GM18909 (cell line): ENCODE results near the gene RAB1B.

Experiments
- ATAC-seq: cut with Tn5 transposase; IDR thresholded peaks from one replicate; pipeline ENCODE4 v1.9.1; 2021; ENCODE audit warnings: mild to moderate bottlenecking; ENCODE audit not compliant: unreplicated experiment, poor library complexity

RAB1B gene

DNA sequence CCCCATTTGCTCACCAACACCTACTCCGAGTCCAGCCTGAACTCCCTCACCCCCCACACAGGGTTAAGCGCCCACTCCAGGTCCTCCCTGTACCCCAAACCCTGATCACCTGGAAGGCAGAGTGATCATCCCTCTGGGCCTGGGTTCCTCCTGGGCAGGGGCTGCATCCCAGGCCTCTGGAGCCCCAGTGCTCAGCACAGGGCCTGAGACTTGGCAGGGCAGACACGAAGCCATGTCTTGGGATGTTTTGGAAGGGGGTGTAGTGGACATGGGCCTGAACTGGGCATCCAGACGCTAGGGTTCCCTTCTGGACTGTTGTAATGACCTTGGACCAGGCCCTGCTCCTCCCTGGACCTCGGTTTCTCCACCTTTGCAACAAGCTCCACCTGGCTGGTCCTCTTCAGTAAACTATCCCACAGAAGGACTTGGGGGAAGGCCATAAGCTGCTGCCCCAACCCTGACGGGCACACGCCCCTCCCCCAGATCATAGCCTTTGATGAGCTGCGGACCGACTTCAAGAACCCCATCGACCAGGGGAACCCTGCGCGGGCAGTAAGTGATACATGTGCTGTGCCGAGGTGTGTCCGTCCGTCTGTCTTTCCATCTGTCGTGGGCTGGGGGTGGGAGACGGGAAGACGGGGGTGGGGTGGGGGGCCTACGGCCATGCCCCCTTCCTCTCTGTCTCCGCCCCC, 13.5 kb downstream of the RAB1B start:
- ATAC-seq = no peak

DNA sequence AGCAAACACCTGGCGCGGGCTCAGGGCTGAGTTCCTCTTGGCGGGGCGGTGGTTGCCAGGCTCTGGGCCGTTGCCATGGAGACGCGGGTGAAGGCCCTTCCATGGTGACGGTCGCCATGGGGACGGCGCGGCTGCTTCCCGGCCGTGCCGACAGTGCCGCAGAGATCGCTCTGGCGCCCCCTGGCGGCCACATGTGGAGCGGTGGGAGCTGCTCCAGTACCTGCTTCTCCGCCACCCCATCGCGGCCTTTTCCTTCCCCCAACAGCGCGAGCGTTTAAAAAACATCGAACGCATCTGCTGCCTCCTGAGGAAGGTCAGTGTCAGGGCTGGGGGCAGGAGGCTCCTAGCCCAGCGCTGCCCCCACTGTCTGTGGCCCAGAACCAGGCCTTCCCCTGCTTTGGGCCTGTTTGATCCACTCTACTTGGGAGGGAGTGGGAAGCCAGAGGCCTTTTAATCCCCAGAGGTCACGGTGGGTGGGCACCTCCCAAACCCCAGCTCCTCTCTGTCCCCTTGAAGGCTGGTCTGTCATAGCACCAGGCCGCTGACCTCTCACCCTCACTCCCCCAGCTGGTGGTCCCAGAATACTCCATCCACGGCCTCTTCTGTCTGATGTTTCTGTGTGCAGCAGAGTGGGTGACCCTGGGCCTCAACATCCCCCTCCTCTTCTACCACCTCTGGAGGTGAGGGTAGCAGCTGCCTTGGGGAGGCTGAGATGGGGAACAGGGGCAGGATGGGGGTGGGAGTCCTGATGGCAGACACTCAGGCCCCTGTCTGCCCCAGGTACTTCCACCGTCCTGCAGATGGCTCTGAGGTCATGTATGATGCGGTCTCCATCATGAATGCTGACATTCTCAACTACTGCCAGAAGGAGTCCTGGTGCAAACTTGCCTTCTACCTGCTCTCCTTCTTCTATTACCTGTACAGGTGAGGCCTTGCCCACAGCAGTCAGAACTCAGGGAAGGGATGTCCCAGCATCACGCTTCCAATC, 14.3 kb downstream of the RAB1B start:
- ATAC-seq = peak; percentile 72

DNA sequence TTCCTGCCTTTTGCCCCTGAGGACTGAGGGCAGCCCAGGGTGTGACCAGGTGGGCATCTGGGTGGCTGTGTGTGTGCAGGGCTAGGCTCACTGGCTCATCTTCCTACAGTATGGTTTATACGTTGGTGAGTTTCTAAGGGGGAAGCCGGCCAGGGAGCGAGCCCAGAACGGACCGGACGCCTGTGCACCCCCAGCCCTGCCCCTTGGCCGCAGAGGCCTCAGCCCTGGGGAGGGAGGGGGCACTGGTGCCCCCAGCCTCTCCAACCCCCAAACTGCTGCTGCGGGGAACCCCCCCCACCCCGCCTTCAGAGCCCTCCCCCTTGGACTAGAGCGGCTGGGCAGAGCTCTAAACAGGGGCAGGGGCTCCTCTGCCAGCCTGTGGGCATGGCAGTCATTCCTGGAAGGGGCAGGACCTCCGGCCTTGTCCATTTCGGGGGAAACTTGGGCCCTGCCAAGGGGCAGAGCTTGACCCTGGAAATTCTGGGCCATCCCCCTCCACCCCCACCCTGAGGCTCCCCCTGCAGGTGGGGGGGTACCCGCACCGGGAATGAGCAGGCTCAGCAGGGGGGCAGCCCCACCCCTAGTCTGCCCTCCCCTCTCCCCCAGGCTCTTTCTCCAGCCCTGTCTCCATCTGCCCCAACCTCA, 15.1 kb downstream of the RAB1B start:
- ATAC-seq = no peak

DNA sequence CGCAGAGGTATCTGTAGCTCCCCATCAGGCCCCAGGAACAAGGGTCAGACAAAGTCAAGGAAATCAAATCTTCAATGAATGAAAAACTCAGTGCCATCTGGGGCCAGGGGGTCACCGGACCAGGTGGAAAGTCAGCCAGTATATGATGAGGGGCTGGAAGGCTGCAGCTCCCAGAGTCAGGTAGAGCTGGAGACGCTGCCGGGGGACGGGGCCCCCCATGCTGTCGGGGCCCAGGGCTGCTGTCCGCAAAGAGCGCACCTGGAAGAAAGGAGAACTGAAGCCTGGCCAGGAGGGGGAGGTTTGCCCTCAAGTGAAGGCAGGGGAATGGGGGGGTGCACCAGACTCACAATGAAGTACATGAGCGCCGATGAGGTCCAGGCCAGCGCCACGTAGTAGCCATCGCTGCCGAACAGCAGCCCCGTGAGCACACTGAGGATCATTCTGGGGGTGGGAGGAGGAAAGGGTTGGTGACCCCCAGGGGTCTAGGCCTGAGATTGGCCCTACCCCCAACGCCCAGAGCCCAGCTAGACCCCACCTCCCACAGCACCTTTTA, 16.2 kb downstream of the RAB1B start:
- no peak for ATAC-seq

DNA sequence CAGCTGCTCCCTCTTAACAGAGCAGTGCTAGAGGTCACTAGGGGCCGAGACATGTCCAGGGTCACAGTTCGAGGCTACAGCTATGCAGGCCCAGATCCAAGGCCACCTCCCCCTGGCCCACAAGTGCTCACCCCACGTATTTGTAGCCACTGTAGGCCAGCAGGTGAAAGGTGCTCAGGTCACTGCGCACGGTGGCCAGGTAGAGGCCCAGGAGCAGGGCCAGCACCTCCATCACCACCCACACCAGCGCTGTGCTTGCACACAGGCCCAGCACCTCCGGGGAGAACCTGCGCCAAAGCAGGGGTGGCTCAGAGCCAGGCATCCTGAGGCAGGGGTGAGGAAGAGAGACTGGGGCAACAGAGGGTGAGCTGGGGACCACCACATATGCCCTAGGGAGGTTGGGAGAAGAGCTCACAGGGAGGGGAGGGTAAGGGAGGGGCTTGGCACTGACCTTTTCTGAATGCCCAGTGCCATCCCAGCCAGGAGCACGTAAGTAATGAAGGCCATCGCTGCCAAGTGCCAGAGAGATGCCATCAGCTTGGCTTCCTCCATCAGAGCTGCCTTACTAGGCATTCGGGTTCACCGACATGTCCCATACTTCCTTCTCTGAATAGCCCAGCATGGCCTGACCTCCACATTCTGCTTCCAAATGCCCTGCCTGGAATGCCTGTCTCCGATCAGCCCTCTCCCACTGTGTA, 17.0 kb downstream of the RAB1B start:
- no peak for ATAC-seq

DNA sequence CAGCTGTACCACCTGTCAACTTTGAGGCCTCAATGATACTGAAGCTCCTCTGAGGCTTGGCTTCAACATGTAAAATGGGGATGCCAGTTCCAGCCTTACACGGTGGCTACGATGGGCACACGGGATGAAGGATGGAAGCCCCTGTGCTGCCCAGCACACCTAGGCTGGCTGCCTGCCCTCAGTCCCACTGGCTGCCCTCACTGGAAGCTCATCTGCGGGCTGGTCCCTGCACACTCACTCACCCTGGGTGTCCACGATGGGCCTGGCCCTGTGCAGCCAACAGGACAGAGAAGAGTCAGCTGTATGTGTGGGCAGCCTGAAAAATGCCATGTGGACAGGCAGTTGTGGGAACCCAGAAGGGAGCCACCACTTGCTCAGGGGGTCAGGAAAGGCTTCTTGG, 18.3 kb downstream of the RAB1B start:
- no peak for ATAC-seq

DNA sequence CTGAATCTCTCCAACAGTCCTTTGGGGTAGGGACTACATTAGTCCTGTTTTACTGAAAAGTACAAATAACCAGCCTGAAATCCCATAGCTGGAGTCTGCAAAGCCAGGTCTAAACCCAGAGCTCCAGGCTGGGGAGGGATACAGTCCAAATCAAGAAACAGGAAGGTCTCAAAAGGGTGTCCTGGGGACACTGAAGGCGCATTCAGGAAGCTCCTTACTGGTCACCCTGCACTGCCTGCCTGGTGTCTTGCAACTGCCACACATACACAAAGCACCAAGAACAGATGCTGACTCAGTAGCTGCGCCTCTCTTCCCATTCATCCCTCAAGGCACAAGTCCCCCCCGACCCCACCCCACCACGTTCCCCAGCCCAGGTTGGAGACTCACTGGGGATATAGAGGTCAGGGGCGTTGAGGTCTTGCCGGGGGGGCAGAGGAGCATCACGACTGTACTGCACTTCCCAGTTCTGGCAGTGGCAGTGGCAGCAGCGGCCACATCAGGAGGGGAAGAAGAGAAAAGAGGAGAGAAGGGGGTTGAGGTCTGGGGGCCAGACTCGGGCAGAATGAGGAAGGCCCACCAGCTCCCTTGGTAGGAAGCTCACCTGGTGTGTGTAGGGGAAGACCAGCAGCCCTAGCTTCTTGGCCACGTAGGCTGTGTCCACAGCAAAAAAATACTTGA, 18.9 kb downstream of the RAB1B start:
- no peak for ATAC-seq

DNA sequence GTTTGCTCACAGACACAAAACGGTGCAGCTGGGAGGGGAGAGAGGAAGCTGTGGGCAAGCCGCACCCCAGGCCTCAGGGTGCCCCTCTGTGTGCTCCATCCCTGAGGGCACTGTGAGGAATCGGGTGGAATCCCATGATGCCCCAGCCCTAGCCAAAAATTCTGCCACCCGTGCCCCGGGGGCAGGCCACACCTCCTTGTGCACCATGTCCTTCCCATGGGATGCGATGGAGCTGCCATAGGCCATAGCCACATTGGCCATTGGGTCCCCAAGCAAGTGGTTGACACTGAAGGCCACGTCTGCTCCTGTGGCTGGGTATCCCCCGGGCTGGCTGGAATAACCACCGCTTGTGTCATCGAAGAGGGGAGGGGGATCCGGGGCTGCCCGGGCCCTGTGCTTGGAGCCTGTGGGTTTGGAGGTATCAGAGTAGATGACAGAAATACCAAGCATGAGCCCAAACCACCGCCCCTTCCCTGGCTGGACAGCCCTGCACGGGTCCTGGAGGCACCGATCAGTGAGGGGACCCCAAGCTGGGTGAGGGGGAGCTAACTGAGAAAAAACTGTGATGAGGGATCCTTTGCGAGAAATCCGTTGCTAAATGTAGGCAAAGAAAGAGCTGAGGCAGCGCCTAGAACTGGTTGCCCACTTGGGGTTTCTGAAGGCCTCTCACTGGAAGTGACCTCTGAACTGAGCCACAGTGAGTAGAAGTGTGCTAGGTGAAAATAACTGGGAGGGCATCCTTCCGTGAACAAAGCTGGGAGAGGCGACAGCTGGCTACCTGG, 19.6 kb downstream of the RAB1B start:
- no peak for ATAC-seq

DNA sequence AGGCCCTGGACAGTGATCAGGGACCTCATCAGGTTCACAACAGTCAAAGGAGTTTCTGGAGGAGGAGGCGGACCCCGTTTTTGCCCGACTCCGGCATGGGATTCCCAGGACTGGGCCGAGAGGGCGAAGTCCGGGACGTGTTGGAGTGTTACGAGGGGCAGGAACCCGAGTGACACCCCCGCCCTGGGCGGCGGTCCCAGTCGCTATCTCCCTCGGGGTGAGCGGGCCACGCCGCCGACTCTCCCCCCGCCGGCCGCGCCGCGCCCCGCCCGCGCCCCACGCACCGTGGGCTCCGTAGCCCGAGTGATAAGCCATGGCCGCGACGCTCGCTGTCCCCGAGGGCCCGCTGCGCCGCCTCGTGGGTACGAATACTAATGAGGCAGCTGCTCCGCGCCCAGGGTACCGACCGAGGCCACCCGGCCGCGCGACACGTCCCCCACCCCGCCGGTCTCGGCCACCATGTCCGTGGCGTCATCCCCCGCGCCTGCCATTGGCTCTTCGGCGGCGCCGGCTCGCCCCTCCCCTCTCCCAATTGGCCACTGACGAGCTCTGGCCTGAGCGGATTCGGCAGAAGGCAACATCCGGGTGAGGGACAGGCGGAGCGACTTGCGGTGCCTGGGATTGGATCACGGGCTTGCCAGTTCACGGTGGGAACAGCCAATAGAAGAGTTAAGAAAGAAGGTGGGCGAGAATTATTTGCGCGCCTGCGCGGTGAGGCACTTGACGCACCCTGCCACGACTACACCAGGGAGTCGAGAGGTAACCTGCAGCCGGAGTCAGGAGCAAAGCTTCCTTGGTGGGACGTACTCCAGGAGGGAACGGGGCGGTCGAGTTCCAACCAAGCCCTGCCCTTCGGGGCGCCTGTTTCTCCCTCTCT, 20.5 kb downstream of the RAB1B start, which contains the start of gene YIF1A:
Gene YIF1A, minus strand, starts transcription at position 473 of the 877 bp plus-strand sequence. Its CDS starts 158 bp downstream, at position 315.
- ATAC-seq = peak; percentile 87

DNA sequence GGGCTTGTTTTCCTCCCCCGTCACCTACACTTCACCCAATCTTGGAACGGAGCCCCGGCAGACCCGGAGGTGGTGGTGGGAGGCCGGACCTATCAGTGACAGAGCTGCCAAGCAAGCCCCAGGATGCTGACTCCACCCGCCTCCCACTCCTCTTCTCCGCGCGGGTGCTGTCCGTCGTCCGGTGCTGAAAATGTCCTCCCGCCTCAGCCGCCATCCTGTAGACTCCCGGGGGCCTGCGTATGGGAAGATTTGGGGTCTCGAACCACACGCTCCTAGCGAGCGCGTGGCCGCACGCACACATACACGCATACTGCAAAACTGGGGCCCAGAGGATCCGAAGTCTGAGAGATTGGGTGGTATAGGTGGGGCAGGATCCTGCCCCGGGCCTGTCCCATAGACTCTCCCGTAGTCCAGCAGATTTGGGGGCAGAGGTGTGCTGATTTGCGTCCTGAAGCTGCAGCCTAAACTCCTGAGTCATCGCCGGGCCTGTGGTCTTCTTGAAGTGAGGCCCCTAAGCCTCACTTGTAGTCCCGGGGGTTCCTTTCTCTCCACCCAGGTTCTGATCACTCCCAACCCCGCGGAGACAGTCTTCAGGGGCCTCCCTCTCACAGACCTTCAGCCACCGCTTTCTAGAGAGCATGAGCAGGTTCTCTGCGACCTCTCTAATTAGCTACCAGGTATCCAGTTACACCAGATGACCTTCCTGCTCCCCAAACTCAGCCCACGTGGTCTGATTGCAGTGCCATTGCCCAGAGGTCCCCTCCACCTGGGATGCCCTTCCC, 21.3 kb downstream of the RAB1B start:
- peak; percentile 36 for ATAC-seq

DNA sequence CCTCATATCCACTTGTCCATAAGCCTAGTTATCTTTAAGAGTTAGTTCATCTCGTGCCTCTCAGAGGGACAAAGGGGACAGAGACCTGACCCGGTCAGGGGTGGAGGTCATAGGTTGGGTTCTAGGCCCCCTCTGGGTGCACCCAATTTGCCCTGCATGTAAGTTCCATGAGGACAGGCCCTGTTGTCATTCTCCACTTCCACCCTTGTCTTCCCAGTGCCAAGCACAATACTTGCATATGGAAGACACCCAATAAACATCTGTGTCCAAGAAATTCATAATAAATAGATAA, 21.8 kb downstream of the RAB1B start:
- ATAC-seq = no peak

DNA sequence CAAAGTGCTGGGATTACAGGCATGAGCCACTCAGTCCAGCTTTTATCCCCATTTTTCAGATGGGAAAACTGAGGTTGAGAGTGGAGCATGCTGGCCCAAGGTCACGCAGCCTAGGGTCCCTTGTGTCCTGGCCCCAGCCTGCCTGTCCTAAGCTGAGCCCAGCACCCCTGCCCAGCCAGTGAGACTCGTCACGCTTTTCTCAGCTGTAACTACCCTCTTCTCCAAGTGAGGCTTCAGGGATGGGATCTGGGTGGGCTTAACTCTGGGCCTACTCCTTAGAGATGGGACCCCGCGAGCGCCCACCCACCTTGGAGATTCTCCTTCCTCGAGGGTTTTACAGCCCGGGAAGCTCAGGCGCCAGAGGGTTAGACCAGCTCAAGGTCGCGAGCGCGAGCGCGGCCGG, 22.9 kb downstream of the RAB1B start:
- no peak for ATAC-seq

DNA sequence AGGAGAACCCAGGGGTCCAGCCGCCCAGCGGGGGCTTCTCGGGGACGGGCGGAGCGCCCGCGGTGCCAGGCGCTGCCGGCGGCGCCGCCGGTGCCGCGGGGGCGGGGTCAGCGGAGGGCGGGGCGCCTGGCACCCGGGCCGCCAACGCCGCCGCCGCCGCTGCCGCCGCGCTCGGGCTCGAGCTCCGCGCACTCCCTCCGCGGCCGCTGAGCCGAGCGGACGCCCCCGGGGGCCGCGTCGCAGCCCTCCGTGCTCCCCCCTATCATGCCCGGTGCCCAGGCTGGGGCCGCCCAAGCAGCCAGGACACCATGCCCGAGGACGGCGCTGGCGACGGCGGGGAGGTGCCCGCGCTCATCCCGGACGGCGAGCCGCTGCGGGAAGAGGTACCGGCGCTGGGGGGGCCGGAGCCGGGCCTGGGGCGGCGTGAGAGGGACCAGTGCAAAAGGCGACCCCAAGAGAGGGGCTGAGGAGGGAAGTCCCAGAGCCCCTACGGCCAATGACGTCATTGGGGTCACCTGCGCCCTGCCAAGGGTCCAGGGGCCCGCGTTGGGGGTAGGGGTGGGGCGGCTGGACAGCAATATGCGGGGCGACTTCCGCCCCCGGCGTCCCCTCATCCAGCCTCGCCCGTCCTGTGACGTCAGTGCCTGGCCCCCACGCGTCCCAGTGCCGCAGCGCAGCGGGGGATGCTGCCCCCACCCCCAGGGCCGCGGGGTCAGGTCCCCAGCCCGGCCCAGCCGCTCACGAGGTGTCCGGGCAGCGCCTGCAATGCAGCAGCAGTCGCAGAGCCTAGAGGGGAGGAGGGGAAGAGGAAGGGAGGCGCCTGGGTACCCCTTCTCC, 23.5 kb downstream of the RAB1B start, which contains the start of gene TMEM151A:
Gene TMEM151A, plus strand, starts transcription at position 189 of the 837 bp plus-strand sequence. Its CDS starts 120 bp downstream, at position 309.
- no peak for ATAC-seq

DNA sequence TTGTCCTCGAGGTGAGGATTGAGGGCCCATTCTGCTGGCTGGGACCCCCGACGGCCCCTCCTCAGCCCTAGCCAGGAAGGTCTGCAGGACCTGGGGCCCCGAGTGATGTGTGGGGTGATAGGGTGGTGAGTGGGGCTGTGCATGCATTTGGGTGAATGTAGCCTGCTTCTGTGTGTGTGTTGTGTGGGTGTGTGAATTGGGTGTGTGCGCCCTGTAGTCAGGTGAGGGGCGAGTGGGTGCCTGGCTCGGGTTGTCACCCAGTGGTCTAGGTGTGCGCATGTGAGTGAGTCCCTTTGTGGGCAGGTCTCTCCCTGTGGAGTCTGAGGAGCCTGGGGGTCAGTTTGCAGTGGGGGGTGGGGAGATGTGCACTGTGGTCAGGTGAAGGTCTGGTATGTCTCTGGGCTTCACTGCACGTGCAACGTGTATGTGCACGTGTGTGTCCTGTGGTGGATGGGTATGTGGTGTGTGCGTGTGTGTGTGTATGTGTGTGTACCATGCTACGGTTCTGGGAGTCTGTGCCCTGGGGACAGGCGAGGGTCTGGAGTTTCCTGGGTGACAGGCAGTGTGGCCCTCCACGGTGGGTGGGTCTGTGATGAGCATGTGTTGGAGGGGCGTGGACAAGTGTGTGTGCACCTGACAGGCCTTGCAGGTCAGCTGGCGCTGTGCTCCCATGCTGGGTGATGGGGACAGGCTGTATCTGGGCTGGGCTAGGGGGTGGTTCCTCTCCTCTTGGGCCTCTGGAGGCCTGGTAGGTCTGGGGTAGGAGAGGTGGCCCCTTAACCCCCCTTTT, 24.3 kb downstream of the RAB1B start:
- no peak for ATAC-seq

DNA sequence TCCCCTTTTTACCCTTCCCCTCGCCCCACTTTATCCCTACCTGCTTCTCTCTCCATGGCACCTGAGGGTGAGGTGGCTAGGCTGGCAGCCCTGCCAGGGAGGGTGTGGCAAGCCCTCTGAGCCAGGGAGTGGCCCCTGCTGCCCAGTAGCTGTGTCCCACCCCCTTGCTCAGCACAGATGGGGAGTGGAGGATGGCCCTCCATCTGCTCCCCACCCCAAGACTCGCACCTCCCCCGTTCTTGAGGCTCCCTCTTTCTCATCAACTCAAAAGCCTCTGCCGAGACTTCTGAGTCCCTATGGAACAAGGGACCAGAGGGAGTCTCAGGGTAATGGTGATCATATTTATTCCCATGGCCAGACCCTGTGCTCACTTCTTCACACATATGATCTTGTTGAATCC, 24.9 kb downstream of the RAB1B start:
- no peak for ATAC-seq
